AG09319 (cell line): ENCODE data around the gene GON7.
"Not testable (repeated sequence)": the region's sequence is repeated elsewhere in the genome, so short reads cannot be mapped to it uniquely, and the experiment has no call there.

Experiments
- DNase-seq: peaks from one replicate; pipeline ENCODE4 v3.0.0-alpha.2; 2010; ENCODE audit warnings: low read depth; ENCODE audit errors: extremely low read depth
- TF ChIP-seq, protein P1 (sequence below): IDR thresholded peaks from 2 replicates; pipeline ENCODE4 v1.5.1; 2011; ENCODE audit warnings: low read depth, mild to moderate bottlenecking, inconsistent platforms, low read length, moderate library complexity

The GON7 gene

DNA sequence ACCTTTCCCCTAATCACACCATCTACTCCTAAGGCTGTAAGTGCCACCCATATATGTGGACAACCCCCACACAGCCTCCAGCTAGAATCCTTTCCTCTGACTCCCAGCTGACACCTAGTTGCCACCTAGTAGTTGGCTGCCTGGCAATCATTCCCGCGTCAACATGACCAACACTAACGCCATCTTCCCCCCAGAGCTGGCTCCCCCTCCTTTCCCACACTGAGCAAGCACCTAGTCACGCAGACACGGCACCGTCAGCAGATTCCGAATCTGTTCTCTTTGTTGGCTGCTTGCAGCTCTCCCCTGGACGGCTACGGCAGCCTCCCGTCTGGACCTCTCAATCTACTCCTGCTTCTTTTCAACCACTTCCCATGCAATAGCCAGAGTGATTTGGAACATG, 27.9 kb upstream of the GON7 start:
- TF ChIP-seq, protein P1, sequence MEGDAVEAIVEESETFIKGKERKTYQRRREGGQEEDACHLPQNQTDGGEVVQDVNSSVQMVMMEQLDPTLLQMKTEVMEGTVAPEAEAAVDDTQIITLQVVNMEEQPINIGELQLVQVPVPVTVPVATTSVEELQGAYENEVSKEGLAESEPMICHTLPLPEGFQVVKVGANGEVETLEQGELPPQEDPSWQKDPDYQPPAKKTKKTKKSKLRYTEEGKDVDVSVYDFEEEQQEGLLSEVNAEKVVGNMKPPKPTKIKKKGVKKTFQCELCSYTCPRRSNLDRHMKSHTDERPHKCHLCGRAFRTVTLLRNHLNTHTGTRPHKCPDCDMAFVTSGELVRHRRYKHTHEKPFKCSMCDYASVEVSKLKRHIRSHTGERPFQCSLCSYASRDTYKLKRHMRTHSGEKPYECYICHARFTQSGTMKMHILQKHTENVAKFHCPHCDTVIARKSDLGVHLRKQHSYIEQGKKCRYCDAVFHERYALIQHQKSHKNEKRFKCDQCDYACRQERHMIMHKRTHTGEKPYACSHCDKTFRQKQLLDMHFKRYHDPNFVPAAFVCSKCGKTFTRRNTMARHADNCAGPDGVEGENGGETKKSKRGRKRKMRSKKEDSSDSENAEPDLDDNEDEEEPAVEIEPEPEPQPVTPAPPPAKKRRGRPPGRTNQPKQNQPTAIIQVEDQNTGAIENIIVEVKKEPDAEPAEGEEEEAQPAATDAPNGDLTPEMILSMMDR, result no peak
- DNase-seq, result no peak

DNA sequence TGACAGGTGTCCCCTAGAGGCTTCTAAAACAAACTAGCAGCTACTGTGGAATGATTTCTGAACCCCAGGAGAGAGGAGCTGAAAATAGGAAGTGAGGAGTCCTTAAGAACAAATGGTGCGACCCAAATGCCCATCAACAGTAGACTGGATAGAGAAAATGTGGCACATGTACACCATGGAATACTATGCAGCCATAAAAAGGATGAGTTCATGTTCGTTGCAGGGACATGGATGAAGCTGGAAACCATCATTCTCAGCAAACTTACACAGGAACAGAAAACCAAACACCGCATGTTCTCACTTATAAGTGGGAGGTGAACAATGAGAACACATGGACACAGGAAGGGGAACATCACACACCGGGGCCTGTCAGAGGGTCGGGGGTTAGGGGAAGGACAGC, 26.2 kb upstream of the GON7 start:
- not testable (repeated sequence) for DNase-seq

DNA sequence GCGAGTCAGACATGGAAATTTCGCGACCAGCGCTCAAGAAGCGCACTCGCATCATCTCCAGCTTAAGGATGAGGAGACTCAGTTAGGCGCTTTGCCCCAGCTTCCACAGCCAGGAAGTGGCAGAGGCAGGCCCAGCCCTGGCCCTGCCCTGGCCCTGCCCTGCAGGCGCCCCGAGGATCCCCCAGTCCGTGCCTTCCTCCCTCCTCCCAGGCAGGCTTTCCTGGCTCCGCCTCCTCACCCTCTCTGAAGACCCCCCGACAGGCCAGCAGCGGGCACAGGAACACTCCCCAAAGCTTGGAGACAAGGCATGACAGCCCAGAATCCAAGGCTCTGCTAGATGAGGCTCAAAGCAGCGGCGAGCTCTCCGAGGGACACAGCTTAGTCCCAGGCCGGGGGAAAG, 25.3 kb upstream of the GON7 start:
- TF ChIP-seq, protein P1, result no peak
- DNase-seq, result no peak

DNA sequence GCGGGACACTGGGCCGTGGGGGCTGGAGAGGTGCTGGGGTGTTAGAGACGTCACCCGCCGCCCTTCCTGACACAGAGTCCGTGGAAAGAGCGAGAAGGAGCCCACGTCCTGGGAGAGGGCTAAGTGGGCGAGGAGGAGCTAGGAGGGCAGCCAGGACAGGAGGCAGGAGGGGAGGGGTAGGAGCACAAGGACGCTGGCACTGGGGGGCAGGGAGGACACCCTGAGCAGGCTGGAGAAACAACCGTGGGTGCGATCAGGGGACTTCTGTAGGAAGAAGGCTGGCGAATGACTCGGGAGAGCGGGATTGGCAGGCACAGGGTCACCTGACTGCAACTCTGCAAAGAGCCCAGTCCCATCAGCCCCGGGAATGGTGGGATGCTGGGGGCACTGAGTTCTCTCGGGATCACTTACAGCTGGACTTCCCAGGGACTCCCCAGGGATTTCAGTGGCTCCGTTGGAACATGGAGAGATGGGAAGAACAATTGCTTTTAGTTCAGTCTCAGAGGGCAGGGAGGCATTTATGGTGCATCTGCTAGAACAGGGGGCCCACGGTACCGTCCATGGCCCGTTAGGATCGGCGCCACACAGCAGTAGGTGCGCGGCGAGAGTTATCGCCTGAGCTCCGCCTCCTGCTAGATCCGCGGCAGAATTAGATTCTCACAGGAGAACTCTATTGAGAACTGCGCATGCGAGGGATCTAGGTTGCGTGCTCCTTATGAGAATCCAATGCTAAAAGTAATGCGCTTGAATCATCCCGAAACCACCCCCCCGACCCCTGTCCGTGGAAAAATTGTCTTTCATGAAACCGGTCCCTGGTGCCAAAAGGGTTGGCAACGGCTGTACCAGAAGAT, 24.5 kb upstream of the GON7 start:
- TF ChIP-seq, protein P1, result no peak

DNA sequence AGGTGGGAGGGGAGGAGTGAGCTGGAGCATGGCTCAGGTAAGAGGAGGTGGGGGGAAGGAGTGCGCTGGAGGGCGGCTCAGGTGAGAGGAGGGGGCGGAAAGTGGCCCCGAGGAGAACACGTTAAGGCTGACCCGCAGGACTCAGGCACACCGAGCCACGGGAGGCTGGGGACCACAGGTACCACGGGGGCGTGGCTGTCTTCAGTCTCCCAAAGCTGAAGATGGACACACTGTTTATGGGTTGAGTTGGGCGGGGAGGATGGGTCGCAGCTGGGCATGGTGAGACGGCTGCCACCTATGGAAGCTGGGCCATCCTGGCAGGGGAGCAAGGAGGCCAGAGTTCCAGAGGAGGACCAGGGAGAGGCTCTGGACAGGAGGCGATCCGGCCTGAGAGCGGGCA, 23.7 kb upstream of the GON7 start:
- no peak for DNase-seq
- TF ChIP-seq, protein P1, result no peak

More for the DNA sequence above, 24.5 kb upstream of the GON7 start:
- DNase-seq, result no peak

DNA sequence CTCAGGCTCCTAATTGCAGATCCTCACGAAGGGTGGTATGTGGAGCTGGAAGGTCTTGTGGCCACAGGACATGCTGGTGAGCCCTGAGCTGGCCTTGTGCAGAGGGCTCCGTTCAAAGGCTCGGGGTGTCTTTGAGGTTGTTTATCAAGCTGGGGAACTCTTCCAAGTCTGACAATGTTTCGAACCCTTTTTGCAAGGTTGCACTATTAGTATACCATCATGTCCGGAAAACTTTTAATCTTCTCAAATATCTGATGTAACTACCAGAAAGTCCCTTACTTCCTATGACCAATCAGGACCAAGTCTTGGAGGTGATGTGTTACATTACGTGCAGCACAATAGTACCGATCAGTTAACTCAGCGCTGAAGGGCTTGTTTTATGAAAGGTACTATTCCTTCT, 21.7 kb upstream of the GON7 start:
- TF ChIP-seq, protein P1, result no peak
- DNase-seq, result no peak

DNA sequence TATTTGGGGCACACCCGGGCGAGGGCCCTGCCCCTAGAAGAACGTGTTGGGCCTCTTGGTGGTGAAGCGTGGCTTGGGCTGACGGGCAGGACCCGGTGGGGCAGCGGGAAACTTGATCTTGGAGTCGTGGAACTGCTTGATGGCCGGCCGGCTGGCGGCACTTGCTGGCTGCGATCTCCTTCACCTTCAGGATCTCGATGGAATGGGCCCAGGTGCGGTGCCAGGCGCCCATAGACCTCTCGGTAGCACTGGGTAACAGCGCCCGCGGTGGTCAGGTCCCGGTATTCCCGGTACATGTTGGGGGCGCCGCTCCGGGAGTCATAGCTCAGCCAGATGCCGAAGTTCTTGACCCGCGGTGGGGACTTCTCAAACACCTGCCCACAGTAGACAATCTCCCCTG, 16.7 kb upstream of the GON7 start:
- no peak for DNase-seq
- TF ChIP-seq, protein P1, result no peak

DNA sequence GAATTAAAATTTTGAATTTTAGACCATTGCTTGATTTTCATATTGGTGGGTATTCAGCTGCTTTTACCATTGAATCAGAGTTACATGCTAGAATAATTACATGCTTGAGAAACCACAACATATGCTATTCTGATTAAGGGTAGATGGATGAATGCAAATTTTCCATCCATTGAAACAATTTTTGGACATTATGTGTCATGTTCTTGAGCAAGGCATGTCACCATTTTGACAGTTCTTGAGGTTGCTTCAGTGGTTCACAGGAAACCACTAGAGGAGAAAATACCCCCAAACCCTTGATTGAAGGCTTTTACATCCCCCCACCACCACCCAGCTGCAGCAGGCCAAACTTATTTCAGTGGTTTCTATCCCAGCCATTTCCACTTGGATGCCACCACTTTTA, 13.6 kb upstream of the GON7 start:
- no peak for DNase-seq
- TF ChIP-seq, protein P1, result no peak
